K562 (cell line): ENCODE results near the gene FOXF2. TPM values are rescaled to one million over a fixed set of nuclear protein-coding genes. Genes with fewer than 3 reads are reported as not detected.
"Not testable (repeated sequence)": the region's sequence is repeated elsewhere in the genome, so short reads cannot be mapped to it uniquely, and the experiment has no call there.

Experiments used
- ATAC-seq: fragments of 200-7000 bp; cut with Tn5 transposase; 3 replicates; pipeline ENCODE4 v1.9.1; 2020; ENCODE audit warnings: moderate library complexity
- BruUV-seq: library from RNA; stranded (reverse); fragments of 400-500 nt; replicated peaks from 2 replicates; lab custom pipeline; 2021; lab: Mats Ljungman, UMichigan
- CTCF ChIA-PET: fragments of 300-600 bp; formaldehyde crosslinking; extraction: SDS; loops from one replicate; lab custom pipeline; 2021; ENCODE audit warnings: low intra/inter-chr PET ratio; lab: Yijun Ruan, JAX
- POLR2A ChIA-PET: fragments of 300-600, 350-650 bp; sonication (Branson Sonifier 250); formaldehyde crosslinking; extraction: SDS; loops from one replicate; lab custom pipeline; 2021; ENCODE audit warnings: antibody characterized with exemption, inconsistent platforms; lab: Yijun Ruan, JAX
- DNase-seq, 4 experiments: peaks; one replicate each; pipeline versions ENCODE4 v3.0.0 to v3.0.0-alpha.2; 2011 to 2018; ENCODE audit warnings: low spot score in 3 of 4, mixed read lengths in 3 of 4; ENCODE audit errors: extremely low read depth in 1 of 4
- FAIRE-seq: peaks from 2 replicates; lab custom pipeline; 2011; peaks lifted over from hg19 to GRCh38; lab: Jason Lieb, UNC
- H2AFZ ChIP-seq: 2 replicates; pipeline ENCODE4 v1.6.0; 2011; ENCODE audit warnings: low read depth, low read length, control low read depth, inconsistent platforms
- H3K27ac ChIP-seq: fragments of 200-600 bp; 3 replicates; pipeline ENCODE4 v1.8.0; 2011; ENCODE audit warnings: low read depth, mild to moderate bottlenecking, control low read depth, inconsistent platforms, low read length, moderate library complexity, mixed read lengths; ENCODE audit errors: extremely low read depth
- H3K27me3 ChIP-seq, 2 experiments: fragments of 300-600 bp in 1 of 2; 2 replicates in 1 of 2; 3 replicates in 1 of 2; pipeline versions ENCODE4 v1.6.0 to v1.8.0; 2011; ENCODE audit warnings: inconsistent platforms in 2 of 2, low read length in 2 of 2, mild to moderate bottlenecking in 1 of 2, mixed read lengths in 1 of 2, moderate library complexity in 1 of 2; ENCODE audit not compliant: control insufficient read depth in 2 of 2, insufficient read depth in 2 of 2
- H3K36me3 ChIP-seq: fragments of 300-600 bp; 3 replicates; pipeline ENCODE4 v1.8.0; 2011; ENCODE audit warnings: mild to moderate bottlenecking, low read length, inconsistent platforms; ENCODE audit not compliant: control insufficient read depth, insufficient read depth
- H3K4me1 ChIP-seq, 2 experiments: fragments of 200-600 bp in 1 of 2; replicated peaks in 1 of 2; 2 replicates in 1 of 2; 3 replicates in 1 of 2; pipeline versions ENCODE4 v1.5.1 to v1.8.0; 2011; ENCODE audit warnings: inconsistent platforms in 2 of 2, low read length in 2 of 2, mild to moderate bottlenecking in 1 of 2, mixed read lengths in 1 of 2, moderate library complexity in 1 of 2; ENCODE audit not compliant: control insufficient read depth in 2 of 2, insufficient read depth in 2 of 2
- H3K4me2 ChIP-seq: 2 replicates; pipeline ENCODE4 v1.6.1; 2011; ENCODE audit warnings: low read length, control low read depth, inconsistent platforms, mixed read lengths; ENCODE audit not compliant: insufficient read depth
- H3K4me3 ChIP-seq: fragments of 200-600 bp; sonication (generic), shearing (Covaris generic); 2 replicates; pipeline ENCODE4 v1.5.1; 2016; ENCODE audit warnings: control low read depth, inconsistent platforms
- H3K79me2 ChIP-seq: fragments of 200-600 bp; 3 replicates; pipeline ENCODE4 v1.8.0; 2011; ENCODE audit warnings: low read length, inconsistent platforms; ENCODE audit not compliant: control insufficient read depth, insufficient read depth
- H3K9ac ChIP-seq, 2 experiments: 2 replicates each; pipeline versions ENCODE4 v1.6.0 to v1.6.1; 2011; ENCODE audit warnings: low read depth in 2 of 2, low read length in 2 of 2, control low read depth in 1 of 2, inconsistent platforms in 1 of 2, mild to moderate bottlenecking in 1 of 2, mixed read lengths in 1 of 2; ENCODE audit not compliant: insufficient read depth in 1 of 2
- H3K9me1 ChIP-seq: one replicate; pipeline ENCODE4 v1.6.0; 2011; ENCODE audit warnings: inconsistent platforms, mild to moderate bottlenecking, low read length, moderate library complexity; ENCODE audit not compliant: control insufficient read depth, insufficient read depth
- H3K9me3 ChIP-seq: replicated peaks from 2 replicates; pipeline ENCODE4 v1.5.1; 2011; ENCODE audit warnings: low read depth, low read length, inconsistent platforms; ENCODE audit not compliant: control insufficient read depth, insufficient read depth
- H4K20me1 ChIP-seq: replicated peaks from 2 replicates; pipeline ENCODE4 v1.6.1; 2011; ENCODE audit warnings: low read length, inconsistent platforms, mixed read lengths; ENCODE audit not compliant: control insufficient read depth, insufficient read depth
- MCM7 ChIP-seq, 2 experiments: fragments of 450-650 bp; IDR thresholded peaks; 2 replicates each; pipeline ENCODE4 v1.6.1; 2016 to 2018
- RFX7 ChIP-seq: fragments of 250-450 bp; sonication (Bioruptor Pico); IDR thresholded peaks from 2 replicates; pipeline ENCODE4 v1.5.1; 2021; ENCODE audit warnings: mild to moderate bottlenecking
- ZNF146 ChIP-seq: IDR thresholded peaks from one replicate; pipeline ENCODE4 v1.6.1; 2018; ENCODE audit warnings: missing compliant biosample characterization; ENCODE audit not compliant: unreplicated experiment
- WGBS: fragments of 100-300 bp; shearing (Covaris generic); methylation state at CpG from one replicate; pipeline ENCODE4 v1.1.6; 2016; ENCODE audit warnings: low coverage, mixed read lengths; ENCODE audit not compliant: insufficient coverage; ENCODE audit errors: missing lambda C conversion rate; 5-methylcytosine and 5-hydroxymethylcytosine counted together
- in situ Hi-C: fragments of 300-500 bp; cut with MboI; formaldehyde crosslinking; loops from 4 replicates; pipeline ENCODE4 v1.15.0; 2018; ENCODE audit warnings: inconsistent platforms, mixed read lengths
- intact Hi-C: fragments of 100-400 bp; cut with micrococcal nuclease; formaldehyde crosslinking; loops from 2 replicates; pipeline ENCODE4 v1.14.2; 2022
- polyA plus RNA-seq, 8 experiments: library from polyadenylated mRNA; depleted of rRNA in 4 of 8; stranded (reverse) in 5 of 8; unstranded in 3 of 8; fragments of >200 nt; fragmentation: Nextera tagmentation in 2 of 8; fragmentation: Illumina TruSeq in 1 of 8; extraction: Ambion mirVana in 2 of 8; extraction: Trizol in 1 of 8; gene quantifications; 2 replicates each; pipeline versions ENCODE4 v1.2.1 to v1.2.3, GENCODE V29; 2011 to 2014; ENCODE audit warnings: inconsistent platforms in 1 of 8, missing spikeins in 1 of 8
- total RNA-seq, 7 experiments: library from RNA; depleted of rRNA in 6 of 7; stranded (reverse); fragments of >200 nt in 6 of 7; fragmentation: Illumina TruSeq in 2 of 7; extraction: Trizol in 2 of 7; gene quantifications; 2 replicates each; pipeline versions ENCODE4 v1.2.1 to v1.2.3, GENCODE V29; 2011 to 2021; ENCODE audit warnings: low replicate concordance in 1 of 7
- TF ChIP-seq, protein P1 (sequence below), 2 experiments: fragments of 450-650 bp in 1 of 2; sonication (generic) in 1 of 2; formaldehyde crosslinking in 1 of 2; IDR thresholded peaks; 2 replicates each; pipeline versions ENCODE4 v1.7.1 to v1.9.0; 2016 to 2022; ENCODE audit warnings: inconsistent platforms in 1 of 2, mild to moderate bottlenecking in 1 of 2, missing genetic modification reagents in 1 of 2
- TF ChIP-seq, protein P2 (sequence below): sonication (generic); formaldehyde crosslinking; IDR thresholded peaks from 2 replicates; pipeline ENCODE4 v1.8.1; 2023; ENCODE audit warnings: mild to moderate bottlenecking, missing genetic modification reagents, moderate library complexity

Gene FOXF2
- total and polyA plus RNA-seq, 9 of the 15 experiments (the other 6 are each of a cell fraction or from before 2014, with no cell fraction given): not detected

GRCh38 chr6:1361717-1362116 lies 27.7 kb upstream of the FOXF2 start:
- H3K27ac ChIP-seq, H3K4me3 ChIP-seq, H3K9me1 ChIP-seq, in situ Hi-C loops, H3K27me3 ChIP-seq, H3K36me3 ChIP-seq, CTCF ChIA-PET, H4K20me1 ChIP-seq, H2AFZ ChIP-seq, intact Hi-C loops, BruUV-seq, H3K4me1 ChIP-seq, H3K9ac ChIP-seq, H3K9me3 ChIP-seq, H3K79me2 ChIP-seq, ATAC-seq, POLR2A ChIA-PET, DNase-seq, FAIRE-seq, H3K4me2 ChIP-seq: not testable (repeated sequence)
- peak; percentile 65 for TF ChIP-seq ZNF146 (CRISPR knock-in tag)
- 0% methylated on average over 4 of the region's 4 CpGs for WGBS

- POLR2A ChIA-PET: no interaction called here
- no peaks in the 10 kb centered on the region for H3K79me2 ChIP-seq
- no peak overlapping the region for H2AFZ ChIP-seq
- intact Hi-C loops: no loop called here
- BruUV-seq: no TSS peak
- no peaks in the 10 kb centered on the region for H3K9me3 ChIP-seq
- in situ Hi-C loops: no loop called here
- no peaks in the 10 kb centered on the region for H3K9me1 ChIP-seq
- DNase-seq (no peak), ATAC-seq (no peak), FAIRE-seq (no peak)
- H3K27ac ChIP-seq: no peak overlapping the region
- no peak overlapping the region for H3K9ac ChIP-seq
- no peaks in the 10 kb centered on the region for H3K36me3 ChIP-seq
- no peaks in the 10 kb centered on the region for H3K4me1 ChIP-seq
- CTCF ChIA-PET: no interaction called here
- no peaks in the 10 kb centered on the region for H4K20me1 ChIP-seq
- H3K27me3 ChIP-seq: peaks cover 0 to 4% of the 10 kb centered on the region in 2 experiments; a peak in 2 of 5 replicates
- H3K4me3 ChIP-seq: no peak overlapping the region
- no peak overlapping the region for H3K4me2 ChIP-seq
- 3% methylated on average over 9 of the region's 9 CpGs for WGBS
- TF ChIP-seq RFX7 (CRISPR knock-in tag) (no peak), MCM7 (IDR thresholded peaks at IDR 0.05) (no peak)
- TF ChIP-seq, protein P1, sequence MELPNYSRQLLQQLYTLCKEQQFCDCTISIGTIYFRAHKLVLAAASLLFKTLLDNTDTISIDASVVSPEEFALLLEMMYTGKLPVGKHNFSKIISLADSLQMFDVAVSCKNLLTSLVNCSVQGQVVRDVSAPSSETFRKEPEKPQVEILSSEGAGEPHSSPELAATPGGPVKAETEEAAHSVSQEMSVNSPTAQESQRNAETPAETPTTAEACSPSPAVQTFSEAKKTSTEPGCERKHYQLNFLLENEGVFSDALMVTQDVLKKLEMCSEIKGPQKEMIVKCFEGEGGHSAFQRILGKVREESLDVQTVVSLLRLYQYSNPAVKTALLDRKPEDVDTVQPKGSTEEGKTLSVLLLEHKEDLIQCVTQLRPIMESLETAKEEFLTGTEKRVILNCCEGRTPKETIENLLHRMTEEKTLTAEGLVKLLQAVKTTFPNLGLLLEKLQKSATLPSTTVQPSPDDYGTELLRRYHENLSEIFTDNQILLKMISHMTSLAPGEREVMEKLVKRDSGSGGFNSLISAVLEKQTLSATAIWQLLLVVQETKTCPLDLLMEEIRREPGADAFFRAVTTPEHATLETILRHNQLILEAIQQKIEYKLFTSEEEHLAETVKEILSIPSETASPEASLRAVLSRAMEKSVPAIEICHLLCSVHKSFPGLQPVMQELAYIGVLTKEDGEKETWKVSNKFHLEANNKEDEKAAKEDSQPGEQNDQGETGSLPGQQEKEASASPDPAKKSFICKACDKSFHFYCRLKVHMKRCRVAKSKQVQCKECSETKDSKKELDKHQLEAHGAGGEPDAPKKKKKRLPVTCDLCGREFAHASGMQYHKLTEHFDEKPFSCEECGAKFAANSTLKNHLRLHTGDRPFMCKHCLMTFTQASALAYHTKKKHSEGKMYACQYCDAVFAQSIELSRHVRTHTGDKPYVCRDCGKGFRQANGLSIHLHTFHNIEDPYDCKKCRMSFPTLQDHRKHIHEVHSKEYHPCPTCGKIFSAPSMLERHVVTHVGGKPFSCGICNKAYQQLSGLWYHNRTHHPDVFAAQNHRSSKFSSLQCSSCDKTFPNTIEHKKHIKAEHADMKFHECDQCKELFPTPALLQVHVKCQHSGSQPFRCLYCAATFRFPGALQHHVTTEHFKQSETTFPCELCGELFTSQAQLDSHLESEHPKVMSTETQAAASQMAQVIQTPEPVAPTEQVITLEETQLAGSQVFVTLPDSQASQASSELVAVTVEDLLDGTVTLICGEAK (IDR thresholded peaks at IDR 0.05): no peak
- TF ChIP-seq, protein P1 (CRISPR knock-in tag; IDR thresholded peaks at IDR 0.05): no peak
- TF ChIP-seq, protein P2, sequence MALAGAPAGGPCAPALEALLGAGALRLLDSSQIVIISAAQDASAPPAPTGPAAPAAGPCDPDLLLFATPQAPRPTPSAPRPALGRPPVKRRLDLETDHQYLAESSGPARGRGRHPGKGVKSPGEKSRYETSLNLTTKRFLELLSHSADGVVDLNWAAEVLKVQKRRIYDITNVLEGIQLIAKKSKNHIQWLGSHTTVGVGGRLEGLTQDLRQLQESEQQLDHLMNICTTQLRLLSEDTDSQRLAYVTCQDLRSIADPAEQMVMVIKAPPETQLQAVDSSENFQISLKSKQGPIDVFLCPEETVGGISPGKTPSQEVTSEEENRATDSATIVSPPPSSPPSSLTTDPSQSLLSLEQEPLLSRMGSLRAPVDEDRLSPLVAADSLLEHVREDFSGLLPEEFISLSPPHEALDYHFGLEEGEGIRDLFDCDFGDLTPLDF: no peak
These were observed 26.7 kb upstream of the FOXF2 start for GRCh38 chr6:1362643-1363042.
